ENCODE results near the gene GDI1.

GRCh38 chrX:154434394-154435168, 2.4 kb upstream of the GDI1 start:
- TF ChIP-seq POLR2AphosphoS5 (IDR thresholded peaks at IDR 0.05) (no peak), CTCF (IDR thresholded peaks at IDR 0.05) (no peak)

Measured in sigmoid colon (tissue), 4 donors.